ENCODE data around the gene LETM1. TPM values are rescaled to one million over a fixed set of nuclear protein-coding genes. Genes with fewer than 3 reads are reported as not detected.

The LETM1 gene
- total and polyA plus RNA-seq, 2 of the 8 experiments (the other 6 are each of a cell fraction or from before 2014, with no cell fraction given), result 19.8 to 50.1 TPM

GRCh38 chr4:1806223-1806564, 49.8 kb downstream of the LETM1 start (continued):
- TF ChIP-seq YY1 (IDR thresholded peaks at IDR 0.05; ENCODE audit: low read depth, low read length) (no peak), BCL11A (IDR thresholded peaks at IDR 0.05; ENCODE audit: low read depth in 2 of 2, low read length in 2 of 2) (no peak), CREB1 (IDR thresholded peaks at IDR 0.05) (no peak), JUND (IDR thresholded peaks at IDR 0.05; ENCODE audit: low read length) (no peak), ASH2L (IDR thresholded peaks at IDR 0.05; ENCODE audit: low read length) (no peak), HDAC2 (IDR thresholded peaks at IDR 0.05; ENCODE audit: borderline replicate concordance in 1 of 2, low read depth in 2 of 2, low read length in 2 of 2) (no peak), GTF2F1 (IDR thresholded peaks at IDR 0.05; ENCODE audit: borderline replicate concordance, low read depth, low read length) (no peak)
